Hepatocyte (in vitro differentiated cells): ENCODE measurements around the gene RPH3AL. TPM values are rescaled to one million over a fixed set of nuclear protein-coding genes. Genes with fewer than 3 reads are reported as not detected.

Experiments
- DNase-seq: peaks from one replicate; pipeline ENCODE4 v3.0.0-alpha.2; 2016; ENCODE audit warnings: low spot score
- H2AFZ ChIP-seq: fragments of 200-600 bp; sonication (generic); 2 replicates; pipeline ENCODE4 v1.6.0; 2016; ENCODE audit warnings: antibody characterized with exemption, mild to moderate bottlenecking
- H3K27ac ChIP-seq: fragments of 200-600 bp; sonication (generic); 2 replicates; pipeline ENCODE4 v1.5.1; 2016; ENCODE audit warnings: mild to moderate bottlenecking
- H3K27me3 ChIP-seq: fragments of 200-600 bp; sonication (generic); 2 replicates; pipeline ENCODE4 v1.6.1; 2016
- H3K36me3 ChIP-seq: fragments of 200-600 bp; sonication (generic); replicated peaks from 2 replicates; pipeline ENCODE4 v1.5.1; 2016; ENCODE audit warnings: low read depth; ENCODE audit not compliant: insufficient read depth
- H3K4me1 ChIP-seq: fragments of 200-600 bp; sonication (generic); 2 replicates; pipeline ENCODE4 v1.5.1; 2016; ENCODE audit warnings: mild to moderate bottlenecking, moderate library complexity; ENCODE audit not compliant: insufficient read depth
- H3K4me2 ChIP-seq: fragments of 200-600 bp; sonication (generic); 2 replicates; pipeline ENCODE4 v1.6.0; 2016
- H3K4me3 ChIP-seq: fragments of 200-600 bp; sonication (generic); 2 replicates; pipeline ENCODE4 v1.5.1; 2016; ENCODE audit warnings: mild to moderate bottlenecking
- H3K79me2 ChIP-seq: fragments of 200-600 bp; sonication (generic); 2 replicates; pipeline ENCODE4 v1.6.0; 2017; ENCODE audit warnings: mild to moderate bottlenecking
- H3K9me2 ChIP-seq: fragments of 200-600 bp; sonication (generic); replicated peaks from 2 replicates; pipeline ENCODE4 v1.6.0; 2017; ENCODE audit warnings: mild to moderate bottlenecking; ENCODE audit not compliant: insufficient read depth
- H3K9me3 ChIP-seq: fragments of 200-600 bp; sonication (generic); 2 replicates; pipeline ENCODE4 v1.5.1; 2016; ENCODE audit warnings: low read depth, mild to moderate bottlenecking
- H4K20me1 ChIP-seq: fragments of 200-600 bp; sonication (generic); 2 replicates; pipeline ENCODE4 v1.6.0; 2016; ENCODE audit warnings: mild to moderate bottlenecking; ENCODE audit not compliant: insufficient read depth, poor library complexity, severe bottlenecking
- CTCF ChIP-seq: fragments of 200-600 bp; sonication (generic); IDR thresholded peaks from 2 replicates; pipeline ENCODE4 v1.5.1; 2016; ENCODE audit warnings: antibody characterized with exemption, mild to moderate bottlenecking; ENCODE audit not compliant: poor library complexity
- EZH2 ChIP-seq: fragments of 200-600 bp; sonication (generic); IDR thresholded peaks from 2 replicates; pipeline ENCODE4 v1.6.1; 2016; ENCODE audit warnings: antibody characterized with exemption, mild to moderate bottlenecking, borderline replicate concordance
- EZH2phosphoT487 ChIP-seq: fragments of 200-600 bp; sonication (generic); IDR thresholded peaks from one replicate; pipeline ENCODE4 v1.6.1; 2018; ENCODE audit warnings: antibody characterized with exemption, mild to moderate bottlenecking, low read depth, moderate library complexity; ENCODE audit not compliant: unreplicated experiment, severe bottlenecking
- WGBS: methylation state at CpG from one replicate; pipeline ENCODE4 v1.1.6; 2016; ENCODE audit warnings: low lambda C conversion rate; ENCODE audit errors: missing lambda C conversion rate; 5-methylcytosine and 5-hydroxymethylcytosine counted together
- polyA plus RNA-seq: library from polyadenylated mRNA; unstranded; fragments of >200 nt; fragmentation: Nextera tagmentation; extraction: Ambion mirVana; gene quantifications from 2 replicates; pipeline ENCODE4 v1.2.1, GENCODE V29; 2016
- total RNA-seq: library from RNA; depleted of rRNA; stranded (reverse); fragments of >200 nt; gene quantifications from 2 replicates; pipeline ENCODE4 v1.2.3, GENCODE V29; 2014

RPH3AL gene
- total and polyA plus RNA-seq, 2 experiments from 2014 or later, result 7.0 to 7.6 TPM

DNA sequence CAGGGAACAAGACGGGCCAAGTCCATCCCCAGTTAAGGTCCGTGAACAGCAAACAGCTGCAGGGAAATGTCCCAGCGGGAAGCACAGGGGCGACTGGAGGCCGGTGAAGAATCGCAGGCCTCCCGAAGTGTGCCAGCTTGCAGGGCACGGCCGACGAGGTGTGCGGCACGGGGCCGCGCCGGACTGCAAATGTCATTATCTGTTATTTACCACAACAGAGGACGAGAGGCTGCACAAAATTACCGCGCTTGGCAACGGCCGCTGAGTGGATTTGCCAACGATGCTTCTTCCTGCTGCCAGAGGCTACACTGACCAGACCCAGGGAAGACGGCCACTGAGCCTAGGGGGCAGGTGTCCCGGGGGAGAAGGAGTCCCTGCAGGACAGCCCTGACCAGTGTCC, 53.1 kb downstream of the RPH3AL start:
- no peak overlapping the region for H3K4me3 ChIP-seq
- no peak overlapping the region for H2AFZ ChIP-seq
- no peaks in the 10 kb centered on the region for H3K9me3 ChIP-seq
- H3K4me1 ChIP-seq, result no peaks in the 10 kb centered on the region
- no peaks in the 10 kb centered on the region for H3K79me2 ChIP-seq
- H4K20me1 ChIP-seq, result no peaks in the 10 kb centered on the region
- H3K9me2 ChIP-seq, result no peaks in the 10 kb centered on the region
- no peak for TF ChIP-seq CTCF
- H3K27ac ChIP-seq, result no peak overlapping the region
- WGBS, result 81% methylated on average over 21 of the region's 23 CpGs
- DNase-seq, result no peak
- H3K4me2 ChIP-seq, result no peak overlapping the region
- no peaks in the 10 kb centered on the region for H3K36me3 ChIP-seq
- no peaks in the 10 kb centered on the region for H3K27me3 ChIP-seq

DNA sequence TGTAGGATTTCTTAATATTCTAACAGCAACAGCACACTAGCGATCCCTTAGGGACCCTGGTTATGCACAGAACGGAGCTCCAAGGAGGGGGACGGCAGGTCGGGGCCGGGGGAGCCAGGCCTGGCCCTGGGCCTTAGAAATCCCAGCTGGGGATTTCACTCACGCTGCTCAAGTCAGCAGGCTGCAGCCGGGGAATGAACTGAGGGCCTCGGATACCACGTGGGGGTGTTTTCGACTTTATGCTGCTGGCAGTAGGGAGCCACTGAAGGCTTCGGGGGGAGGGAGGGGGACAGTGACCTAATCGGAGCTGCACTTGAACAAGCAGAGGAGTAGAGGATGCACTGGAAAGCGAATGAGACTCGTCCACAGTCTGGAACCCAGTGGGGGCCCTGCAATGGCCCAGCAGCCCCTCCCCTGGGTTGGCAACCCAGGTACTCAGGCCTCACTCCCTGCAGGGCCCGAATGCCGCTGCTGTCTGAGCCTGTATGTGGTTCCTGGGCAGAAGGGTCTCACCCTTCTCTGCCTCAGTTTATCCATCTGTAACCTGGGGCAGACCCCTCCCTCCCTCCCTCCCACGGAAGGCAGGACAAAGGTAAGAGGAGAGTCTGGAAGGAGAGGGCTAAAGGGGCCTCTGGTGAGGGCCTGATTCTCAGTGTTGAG, 53.7 kb downstream of the RPH3AL start:
- Histone ChIP-seq H3K9me3 (no peaks in the 10 kb centered on the region), H2AFZ (no peak overlapping the region), H3K4me1 (no peaks in the 10 kb centered on the region), H3K79me2 (no peaks in the 10 kb centered on the region), H3K9me2 (no peaks in the 10 kb centered on the region), H3K36me3 (no peaks in the 10 kb centered on the region), H3K4me2 (no peak overlapping the region), H3K4me3 (no peak overlapping the region), H3K27me3 (no peaks in the 10 kb centered on the region), H3K27ac (no peak overlapping the region), H4K20me1 (no peaks in the 10 kb centered on the region)
- no peak for DNase-seq
- WGBS, result 86% methylated on average over 17 of the region's 17 CpGs
- no peak for TF ChIP-seq CTCF
- TF ChIP-seq EZH2, result no peak
- no peak for TF ChIP-seq EZH2phosphoT487

- H3K27me3 ChIP-seq, result no peaks in the 10 kb centered on the region
- no peaks in the 10 kb centered on the region for H3K9me3 ChIP-seq
These were observed 54.8 kb downstream of the RPH3AL start for GRCh38 chr17:297758-298157.

GRCh38 chr17:296906-297690, 55.5 kb downstream of the RPH3AL start:
- H3K36me3 ChIP-seq, result no peaks in the 10 kb centered on the region
- no peaks in the 10 kb centered on the region for H3K79me2 ChIP-seq
- no peak for DNase-seq
- no peak overlapping the region for H3K27ac ChIP-seq
- no peak for TF ChIP-seq EZH2
- no peak for TF ChIP-seq CTCF
- no peak for TF ChIP-seq EZH2phosphoT487
- H3K9me2 ChIP-seq, result no peaks in the 10 kb centered on the region
- no peaks in the 10 kb centered on the region for H3K27me3 ChIP-seq
- no peak overlapping the region for H2AFZ ChIP-seq
- no peak overlapping the region for H3K4me3 ChIP-seq
- no peaks in the 10 kb centered on the region for H3K4me1 ChIP-seq
- H3K9me3 ChIP-seq, result no peaks in the 10 kb centered on the region
- H4K20me1 ChIP-seq, result no peaks in the 10 kb centered on the region
- WGBS, result 91% methylated on average over 23 of the region's 23 CpGs
- H3K4me2 ChIP-seq, result no peak overlapping the region

More at GRCh38 chr17:297758-298157, 54.8 kb downstream of the RPH3AL start:
- WGBS, result 94% methylated on average over 10 of the region's 10 CpGs
- H4K20me1 ChIP-seq, result no peaks in the 10 kb centered on the region
- H3K4me1 ChIP-seq, result no peaks in the 10 kb centered on the region
- no peak overlapping the region for H3K27ac ChIP-seq
- TF ChIP-seq EZH2phosphoT487, result no peak
- no peak overlapping the region for H2AFZ ChIP-seq
- no peak for DNase-seq
- H3K9me2 ChIP-seq, result no peaks in the 10 kb centered on the region
- H3K36me3 ChIP-seq, result no peaks in the 10 kb centered on the region
- H3K4me3 ChIP-seq, result no peak overlapping the region
- H3K79me2 ChIP-seq, result no peaks in the 10 kb centered on the region
- no peak overlapping the region for H3K4me2 ChIP-seq
